KMS-11 (cell line): ENCODE data around the gene ARL8A.

Experiments
- H2AFZ ChIP-seq: fragments of 200-600 bp; sonication (generic); 2 replicates; pipeline ENCODE4 v1.6.1; 2016; ENCODE audit warnings: antibody characterized with exemption, mixed run types, low read depth
- H3K27ac ChIP-seq: fragments of 200-600 bp; sonication (generic); 2 replicates; pipeline ENCODE4 v1.6.1; 2016; ENCODE audit warnings: mild to moderate bottlenecking, mixed run types
- H3K27me3 ChIP-seq: fragments of 200-600 bp; sonication (generic); 2 replicates; pipeline ENCODE4 v1.6.1; 2017; ENCODE audit warnings: mild to moderate bottlenecking, low read depth, mixed run types, moderate library complexity; ENCODE audit not compliant: insufficient read depth
- H3K36me3 ChIP-seq: fragments of 200-600 bp; sonication (generic); 2 replicates; pipeline ENCODE4 v1.6.1; 2017; ENCODE audit warnings: mild to moderate bottlenecking, mixed run types; ENCODE audit not compliant: insufficient read depth
- H3K4me1 ChIP-seq: fragments of 200-600 bp; sonication (generic); 2 replicates; pipeline ENCODE4 v1.6.1; 2016; ENCODE audit warnings: mild to moderate bottlenecking, low read depth, mixed run types; ENCODE audit not compliant: poor library complexity, severe bottlenecking
- H3K4me2 ChIP-seq: fragments of 200-600 bp; sonication (generic); 2 replicates; pipeline ENCODE4 v1.7.0; 2016; ENCODE audit warnings: mild to moderate bottlenecking, mixed run types
- H3K4me3 ChIP-seq: fragments of 200-600 bp; sonication (generic); IDR thresholded peaks from 2 replicates; pipeline ENCODE4 v1.6.1; 2017; ENCODE audit warnings: low read depth, low read length, mixed read lengths; ENCODE audit not compliant: insufficient read depth
- H3K79me2 ChIP-seq: fragments of 200-600 bp; sonication (generic); 2 replicates; pipeline ENCODE4 v1.6.1; 2016; ENCODE audit warnings: low read depth, mixed run types; ENCODE audit not compliant: insufficient read depth
- H3K9ac ChIP-seq: fragments of 200-600 bp; sonication (generic); 2 replicates; pipeline ENCODE4 v1.6.1; 2016; ENCODE audit warnings: mild to moderate bottlenecking, mixed run types
- H4K20me1 ChIP-seq: fragments of 200-600 bp; sonication (generic); 2 replicates; pipeline ENCODE4 v1.6.1; 2016; ENCODE audit warnings: mild to moderate bottlenecking, mixed run types; ENCODE audit not compliant: insufficient read depth
- TF ChIP-seq, protein P1 (sequence below): fragments of 200-600 bp; sonication (generic); conservative IDR thresholded peaks from 2 replicates; pipeline ENCODE4 v1.6.1; 2017; ENCODE audit warnings: low read depth, mild to moderate bottlenecking, antibody characterized with exemption, low read length, moderate library complexity, mixed read lengths

ARL8A gene

DNA sequence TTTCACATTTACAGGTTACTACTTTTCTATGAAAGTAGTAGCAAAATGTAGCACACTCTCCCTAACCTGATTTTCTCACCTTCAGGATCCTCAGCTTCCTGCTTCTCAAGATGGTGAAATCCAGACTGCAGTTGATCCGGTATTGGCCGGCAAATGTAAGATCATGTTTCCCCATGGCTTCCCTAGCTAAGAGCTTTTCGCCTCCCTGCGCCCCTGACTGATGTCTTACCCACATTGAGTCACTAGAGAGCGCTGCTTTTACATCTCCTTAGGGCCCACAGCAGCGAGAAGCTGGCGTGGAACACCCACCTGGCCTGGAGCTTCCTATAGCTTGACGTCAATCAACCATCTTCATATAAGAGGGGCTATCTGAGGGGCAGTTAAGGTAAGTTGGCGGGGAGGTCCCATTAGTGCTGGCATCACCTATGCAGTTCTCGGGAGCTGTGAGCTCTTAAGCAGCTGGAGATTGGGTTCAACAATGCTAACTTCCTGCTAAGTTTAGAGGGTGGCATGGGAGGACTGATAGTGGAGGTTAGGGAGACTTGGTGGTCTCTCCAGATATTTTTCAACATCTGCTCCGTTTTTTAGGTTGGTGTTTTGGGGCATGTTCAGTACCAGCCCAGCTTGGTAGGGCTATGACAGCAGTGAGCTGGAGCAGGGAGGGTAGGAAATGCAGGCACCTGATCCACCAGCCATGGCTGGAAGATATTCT lies 10.4 kb upstream of the ARL8A start:
- Histone ChIP-seq H3K27me3 (no peaks in the 10 kb centered on the region), H3K36me3 (no peaks in the 10 kb centered on the region), H3K27ac (no peak overlapping the region), H2AFZ (0 out of 2 replicates have a peak overlapping the region, but pooled peaks have one; percentile 6), H4K20me1 (no peaks in the 10 kb centered on the region), H3K4me2 (no peak overlapping the region), H3K9ac (no peak overlapping the region), H3K4me1 (no peaks in the 10 kb centered on the region), H3K79me2 (no peaks in the 10 kb centered on the region), H3K4me3 (no peak overlapping the region)
- TF ChIP-seq, protein P1, sequence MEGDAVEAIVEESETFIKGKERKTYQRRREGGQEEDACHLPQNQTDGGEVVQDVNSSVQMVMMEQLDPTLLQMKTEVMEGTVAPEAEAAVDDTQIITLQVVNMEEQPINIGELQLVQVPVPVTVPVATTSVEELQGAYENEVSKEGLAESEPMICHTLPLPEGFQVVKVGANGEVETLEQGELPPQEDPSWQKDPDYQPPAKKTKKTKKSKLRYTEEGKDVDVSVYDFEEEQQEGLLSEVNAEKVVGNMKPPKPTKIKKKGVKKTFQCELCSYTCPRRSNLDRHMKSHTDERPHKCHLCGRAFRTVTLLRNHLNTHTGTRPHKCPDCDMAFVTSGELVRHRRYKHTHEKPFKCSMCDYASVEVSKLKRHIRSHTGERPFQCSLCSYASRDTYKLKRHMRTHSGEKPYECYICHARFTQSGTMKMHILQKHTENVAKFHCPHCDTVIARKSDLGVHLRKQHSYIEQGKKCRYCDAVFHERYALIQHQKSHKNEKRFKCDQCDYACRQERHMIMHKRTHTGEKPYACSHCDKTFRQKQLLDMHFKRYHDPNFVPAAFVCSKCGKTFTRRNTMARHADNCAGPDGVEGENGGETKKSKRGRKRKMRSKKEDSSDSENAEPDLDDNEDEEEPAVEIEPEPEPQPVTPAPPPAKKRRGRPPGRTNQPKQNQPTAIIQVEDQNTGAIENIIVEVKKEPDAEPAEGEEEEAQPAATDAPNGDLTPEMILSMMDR: peak; percentile 70

DNA sequence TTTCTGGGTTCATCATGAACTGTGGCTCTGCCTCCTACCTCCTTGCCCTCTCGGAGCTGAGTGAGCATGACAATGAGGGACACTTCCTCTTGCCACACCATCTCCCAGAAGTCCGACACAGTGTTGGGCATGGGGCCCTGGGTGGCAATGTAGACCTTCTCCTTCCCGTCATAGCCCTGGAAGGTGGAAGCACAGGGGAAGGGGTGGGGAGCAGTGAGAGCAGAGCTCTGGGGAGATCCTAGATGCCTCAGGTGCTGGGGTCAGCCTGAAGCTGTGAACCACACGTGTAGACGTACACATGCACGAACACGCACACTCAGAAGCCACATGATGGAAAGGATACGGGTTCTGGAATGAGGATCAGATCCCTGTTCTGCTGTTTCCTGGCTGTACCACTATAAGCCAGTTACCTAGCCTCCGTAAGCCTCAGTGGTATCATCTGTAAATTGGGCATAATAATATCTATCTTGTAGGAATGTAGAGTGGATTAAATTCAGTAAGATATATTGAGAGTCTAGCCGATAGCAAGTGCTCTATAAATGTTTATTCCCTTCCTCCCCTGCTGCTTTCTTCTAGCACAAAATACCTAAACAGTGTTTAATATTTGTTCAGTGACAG lies 9.7 kb upstream of the ARL8A start:
- Histone ChIP-seq H3K4me3 (no peak overlapping the region), H3K27ac (no peak overlapping the region), H3K27me3 (no peaks in the 10 kb centered on the region), H3K36me3 (no peaks in the 10 kb centered on the region), H2AFZ (0 out of 2 replicates have a peak overlapping the region, but pooled peaks have one; percentile 6), H3K9ac (no peak overlapping the region), H3K79me2 (no peaks in the 10 kb centered on the region), H3K4me2 (no peak overlapping the region), H3K4me1 (no peaks in the 10 kb centered on the region), H4K20me1 (no peaks in the 10 kb centered on the region)
- TF ChIP-seq, protein P1: no peak

DNA sequence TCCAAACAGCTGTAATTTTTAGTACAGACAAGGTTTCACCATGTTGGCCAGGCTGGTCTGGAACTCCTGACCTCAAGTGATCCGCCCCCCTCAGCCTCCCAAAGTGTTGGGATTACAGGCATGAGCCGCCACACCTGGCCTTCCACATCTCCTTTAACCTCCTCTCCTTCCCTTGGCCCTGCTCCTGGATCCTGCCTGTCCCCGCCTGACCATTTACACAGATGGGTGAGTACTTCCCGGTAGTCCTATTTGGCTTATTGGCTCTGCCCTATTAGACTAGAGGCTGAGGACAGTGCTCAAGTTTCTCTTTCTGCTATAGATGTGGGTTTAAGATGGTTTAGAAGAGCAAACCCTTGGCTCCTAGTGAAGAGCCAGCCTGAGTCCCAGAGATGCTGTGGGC lies 8.7 kb upstream of the ARL8A start:
- H3K4me3 ChIP-seq: no peak overlapping the region
- H3K27me3 ChIP-seq: no peaks in the 10 kb centered on the region
- no peaks in the 10 kb centered on the region for H4K20me1 ChIP-seq
- H3K9ac ChIP-seq: no peak overlapping the region
- TF ChIP-seq, protein P1: no peak
- no peaks in the 10 kb centered on the region for H3K79me2 ChIP-seq
- H3K27ac ChIP-seq: no peak overlapping the region
- no peak overlapping the region for H3K4me2 ChIP-seq
- H3K36me3 ChIP-seq: no peaks in the 10 kb centered on the region
- no peaks in the 10 kb centered on the region for H3K4me1 ChIP-seq
- no peak overlapping the region for H2AFZ ChIP-seq

GRCh38 chr1:202152399-202152798 lies 7.9 kb upstream of the ARL8A start:
- no peak overlapping the region for H2AFZ ChIP-seq
- TF ChIP-seq, protein P1: no peak
- H4K20me1 ChIP-seq: no peaks in the 10 kb centered on the region
- no peaks in the 10 kb centered on the region for H3K4me1 ChIP-seq
- no peak overlapping the region for H3K4me2 ChIP-seq
- H3K27me3 ChIP-seq: no peaks in the 10 kb centered on the region
- H3K9ac ChIP-seq: no peak overlapping the region
- H3K4me3 ChIP-seq: no peak overlapping the region
- H3K79me2 ChIP-seq: no peaks in the 10 kb centered on the region
- no peak overlapping the region for H3K27ac ChIP-seq
- no peaks in the 10 kb centered on the region for H3K36me3 ChIP-seq
